ENCODE results near the gene NFS1. TPM values are rescaled to one million over a fixed set of nuclear protein-coding genes. Genes with fewer than 3 reads are reported as not detected.
"Not testable (repeated sequence)": the region's sequence is repeated elsewhere in the genome, so short reads cannot be mapped to it uniquely, and the experiment has no call there.

NFS1 gene
- total RNA-seq, 4 donors from 2014 or later, result 16.8 to 40.0 (median 31.4) TPM

DNA sequence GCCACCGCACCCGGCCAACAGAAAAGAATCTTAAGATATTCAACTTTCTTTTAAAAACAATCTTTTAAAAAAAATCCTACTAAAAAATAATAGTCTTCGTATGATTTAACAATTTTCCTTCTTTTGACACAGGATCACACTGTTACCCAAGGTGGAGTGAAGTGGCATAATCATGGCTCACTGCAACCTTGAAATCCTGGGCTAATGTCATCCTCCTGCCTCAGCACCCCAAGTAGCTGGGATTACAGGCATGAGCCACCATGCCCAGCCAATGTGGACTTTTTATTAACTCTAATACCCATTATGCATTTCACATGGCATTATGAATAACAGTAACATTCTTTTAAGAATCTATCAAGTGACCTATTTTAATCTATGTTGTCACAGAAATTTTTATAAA lies 22.1 kb upstream of the NFS1 start:
- TF ChIP-seq POLR2A (IDR thresholded peaks at IDR 0.05) (no peak), EP300 (IDR thresholded peaks at IDR 0.05) (no peak), POLR2AphosphoS5 (IDR thresholded peaks at IDR 0.05) (no peak)
- TF ChIP-seq, protein P1, sequence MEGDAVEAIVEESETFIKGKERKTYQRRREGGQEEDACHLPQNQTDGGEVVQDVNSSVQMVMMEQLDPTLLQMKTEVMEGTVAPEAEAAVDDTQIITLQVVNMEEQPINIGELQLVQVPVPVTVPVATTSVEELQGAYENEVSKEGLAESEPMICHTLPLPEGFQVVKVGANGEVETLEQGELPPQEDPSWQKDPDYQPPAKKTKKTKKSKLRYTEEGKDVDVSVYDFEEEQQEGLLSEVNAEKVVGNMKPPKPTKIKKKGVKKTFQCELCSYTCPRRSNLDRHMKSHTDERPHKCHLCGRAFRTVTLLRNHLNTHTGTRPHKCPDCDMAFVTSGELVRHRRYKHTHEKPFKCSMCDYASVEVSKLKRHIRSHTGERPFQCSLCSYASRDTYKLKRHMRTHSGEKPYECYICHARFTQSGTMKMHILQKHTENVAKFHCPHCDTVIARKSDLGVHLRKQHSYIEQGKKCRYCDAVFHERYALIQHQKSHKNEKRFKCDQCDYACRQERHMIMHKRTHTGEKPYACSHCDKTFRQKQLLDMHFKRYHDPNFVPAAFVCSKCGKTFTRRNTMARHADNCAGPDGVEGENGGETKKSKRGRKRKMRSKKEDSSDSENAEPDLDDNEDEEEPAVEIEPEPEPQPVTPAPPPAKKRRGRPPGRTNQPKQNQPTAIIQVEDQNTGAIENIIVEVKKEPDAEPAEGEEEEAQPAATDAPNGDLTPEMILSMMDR (IDR thresholded peaks at IDR 0.05), result no peak
- H3K27me3 ChIP-seq, result no peaks in the 10 kb centered on the region
- peaks cover 2 to 98% of the 10 kb centered on the region in 2 donors for H3K36me3 ChIP-seq
- 80 to 89% methylated on average over 3 of the region's 3 CpGs for WGBS, 2 donors (ENCODE audit: low coverage in 1 of 2)
- ATAC-seq, result no peak
- H3K4me3 ChIP-seq, result no peak overlapping the region
- H3K9me3 ChIP-seq, result no peaks in the 10 kb centered on the region
- H3K4me1 ChIP-seq, result peaks cover 0 to 58% (median 0%) of the 10 kb centered on the region in 3 donors
- no peak overlapping the region for H3K27ac ChIP-seq

DNA sequence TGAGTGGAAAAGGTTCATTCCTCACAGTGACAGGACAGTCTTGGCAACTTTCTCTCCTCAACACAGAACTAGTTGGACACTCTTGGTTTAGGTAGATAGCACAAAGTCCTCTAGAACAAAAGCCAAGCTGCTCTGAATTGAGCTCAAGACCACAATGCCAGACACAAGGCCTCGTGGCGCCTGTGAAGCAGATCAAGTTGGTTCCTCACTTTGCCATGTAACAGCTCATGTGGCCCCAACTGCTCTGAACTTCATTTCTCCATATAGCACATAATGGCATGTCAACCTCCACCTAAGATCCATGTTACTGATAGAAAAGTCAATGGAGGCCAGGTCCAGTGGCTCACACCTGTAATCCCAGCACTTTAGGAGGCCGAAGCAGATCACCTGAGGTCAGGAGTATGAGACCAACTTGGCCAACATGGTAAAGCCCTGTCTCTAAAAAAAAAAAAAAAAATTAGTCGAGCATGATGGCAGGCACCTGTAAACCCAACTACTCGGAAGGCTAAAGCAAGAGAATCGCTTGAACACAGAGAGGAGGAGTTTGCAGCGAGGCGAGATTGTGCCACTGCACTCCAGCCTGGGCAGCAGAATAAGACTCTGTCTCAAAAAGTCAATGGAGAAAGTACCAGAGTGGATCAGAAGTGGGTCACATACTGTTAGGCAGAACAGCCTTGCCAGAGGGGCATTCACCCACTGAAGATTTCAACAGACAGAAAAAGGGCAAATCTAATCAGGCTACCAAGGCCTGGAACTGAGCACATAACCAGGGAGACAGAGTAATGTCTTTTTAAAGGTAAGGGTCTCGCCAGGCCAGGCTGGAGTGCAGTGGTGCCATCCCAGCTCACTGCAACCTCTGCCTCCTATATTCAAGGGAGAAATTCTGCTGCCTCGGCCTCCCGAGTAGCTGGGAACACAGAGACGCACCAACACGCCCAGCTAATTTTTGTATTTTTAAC lies 21.3 kb upstream of the NFS1 start:
- Histone ChIP-seq H3K4me3 (no peak overlapping the region), H3K36me3 (peaks cover 5 to 98% of the 10 kb centered on the region in 2 donors), H3K27ac (no peak overlapping the region), H3K9me3 (no peaks in the 10 kb centered on the region), H3K27me3 (no peaks in the 10 kb centered on the region), H3K4me1 (peaks cover 0 to 58% (median 0%) of the 10 kb centered on the region in 3 donors)
- ATAC-seq, result no peak
- WGBS, 2 donors (ENCODE audit: low coverage in 1 of 2), result 83 to 90% methylated on average over 2 to 12 of the region's 13 CpGs
- TF ChIP-seq POLR2AphosphoS5 (IDR thresholded peaks at IDR 0.05) (no peak), POLR2A (IDR thresholded peaks at IDR 0.05) (no peak), EP300 (IDR thresholded peaks at IDR 0.05) (no peak)
- TF ChIP-seq, protein P1 (IDR thresholded peaks at IDR 0.05), result no peak

DNA sequence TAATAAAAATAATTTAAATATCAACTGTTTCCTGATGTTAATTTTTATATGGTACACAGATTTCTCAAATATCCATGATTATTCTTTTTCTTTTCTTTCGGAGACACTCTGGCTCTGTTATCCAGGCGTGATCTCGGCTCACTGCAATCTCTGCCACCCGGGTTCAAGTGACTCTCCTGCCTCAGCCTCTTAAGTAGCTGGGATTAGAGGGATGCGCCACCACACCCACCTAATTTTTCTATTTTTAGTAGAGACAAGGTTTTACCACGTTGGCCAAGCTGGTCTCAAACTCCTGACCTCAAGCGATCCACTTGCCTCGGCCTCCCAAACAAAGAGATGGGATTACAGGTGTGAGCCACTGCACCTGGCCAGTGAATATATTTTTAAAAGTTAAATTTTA lies 20.6 kb upstream of the NFS1 start:
- no peak overlapping the region for H3K27ac ChIP-seq
- H3K4me3 ChIP-seq, result no peak overlapping the region
- H3K36me3 ChIP-seq, result peaks cover 5 to 98% of the 10 kb centered on the region in 2 donors
- no peaks in the 10 kb centered on the region for H3K27me3 ChIP-seq
- H3K4me1 ChIP-seq, result peaks cover 0 to 61% (median 0%) of the 10 kb centered on the region in 3 donors
- no peak for ATAC-seq
- WGBS, 2 donors (ENCODE audit: low coverage in 1 of 2), result 52 to 69% methylated on average over 8 of the region's 8 CpGs
- no peak for TF ChIP-seq POLR2A (IDR thresholded peaks at IDR 0.05)
- no peak for TF ChIP-seq EP300 (IDR thresholded peaks at IDR 0.05)
- TF ChIP-seq, protein P1 (IDR thresholded peaks at IDR 0.05), result no peak
- no peak for TF ChIP-seq POLR2AphosphoS5 (IDR thresholded peaks at IDR 0.05)
- no peaks in the 10 kb centered on the region for H3K9me3 ChIP-seq

DNA sequence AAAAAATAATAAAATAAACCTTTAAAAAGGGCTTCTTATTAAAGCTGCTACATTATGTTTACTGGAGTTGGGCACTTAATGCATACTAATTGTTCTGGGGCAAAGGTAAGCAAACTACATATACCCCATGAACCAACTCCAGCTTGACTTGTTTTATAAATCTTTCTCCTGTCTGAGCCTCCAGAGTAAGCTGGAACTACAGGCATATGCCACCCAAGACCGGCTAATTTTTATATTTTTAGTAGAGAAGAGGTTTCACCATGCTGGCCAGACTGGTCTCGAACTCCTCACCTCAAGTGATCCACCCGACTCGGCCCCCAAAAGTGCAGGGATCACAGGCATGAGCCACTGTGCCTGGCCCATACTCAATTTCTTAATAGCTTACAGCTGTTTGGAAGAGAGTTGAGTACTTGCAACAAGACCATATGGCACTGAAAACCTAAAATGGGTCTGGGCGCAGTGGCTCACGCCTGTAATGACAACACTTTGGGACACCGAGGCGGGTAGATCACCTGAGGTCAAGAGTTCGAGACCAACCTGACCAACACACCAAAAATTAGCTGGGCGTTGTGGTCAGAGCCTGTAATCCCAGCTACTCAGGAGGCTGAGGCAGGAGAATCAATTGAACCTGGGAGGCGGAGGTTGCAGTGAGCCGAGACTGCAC lies 20.0 kb upstream of the NFS1 start:
- Histone ChIP-seq H3K27me3 (no peaks in the 10 kb centered on the region), H3K9me3 (no peaks in the 10 kb centered on the region), H3K4me1 (peaks cover 0 to 67% (median 0%) of the 10 kb centered on the region in 3 donors), H3K27ac (no peak overlapping the region), H3K4me3 (no peak overlapping the region), H3K36me3 (peaks cover 5 to 98% of the 10 kb centered on the region in 2 donors)
- TF ChIP-seq EP300 (IDR thresholded peaks at IDR 0.05) (no peak), POLR2A (IDR thresholded peaks at IDR 0.05) (no peak), POLR2AphosphoS5 (IDR thresholded peaks at IDR 0.05) (no peak)
- TF ChIP-seq, protein P1 (IDR thresholded peaks at IDR 0.05), result no peak
- no peak for ATAC-seq
- 75 to 79% methylated on average over 5 to 11 of the region's 12 CpGs for WGBS, 2 donors (ENCODE audit: low coverage in 1 of 2)

DNA sequence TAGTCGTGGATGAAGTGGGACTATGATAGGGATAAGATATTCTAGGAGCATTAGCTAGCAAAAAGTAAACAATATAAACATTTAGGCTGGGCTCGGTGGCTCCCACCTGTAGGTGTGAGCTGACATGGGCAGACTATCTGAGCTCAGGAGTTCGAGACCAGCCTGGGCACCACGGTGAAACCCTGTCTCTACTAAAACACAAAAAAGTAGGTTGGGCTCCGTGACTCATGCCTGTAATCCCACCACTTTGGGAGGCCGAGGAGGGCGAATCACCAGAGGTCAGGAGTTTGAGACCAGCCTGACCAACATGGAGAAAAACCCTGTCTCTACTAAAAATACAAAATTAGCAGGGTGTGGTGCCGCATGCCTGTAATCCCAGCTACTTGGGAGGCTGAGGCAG lies 19.2 kb upstream of the NFS1 start:
- not testable (repeated sequence) for H3K9me3 ChIP-seq, ATAC-seq, H3K27me3 ChIP-seq, H3K27ac ChIP-seq, H3K4me3 ChIP-seq
- Histone ChIP-seq H3K4me1 (peaks cover 0 to 66% (median 0%) of the 10 kb centered on the region in 3 donors), H3K36me3 (peaks cover 5 to 98% of the 10 kb centered on the region in 2 donors)
- 59 to 95% methylated on average over 6 of the region's 8 CpGs for WGBS, 2 donors (ENCODE audit: low coverage in 1 of 2)
